SK-N-MC (cell line): ENCODE measurements around the gene SSC4D.
"Not testable (repeated sequence)": the region's sequence is repeated elsewhere in the genome, so short reads cannot be mapped to it uniquely, and the experiment has no call there.

Experiments
- DNase-seq: peaks from one replicate; pipeline ENCODE4 v3.0.0-alpha.2; 2011; ENCODE audit warnings: low read depth, low spot score
- H3K27ac ChIP-seq: fragments of 200-600 bp; sonication (generic); 2 replicates; pipeline ENCODE4 v1.5.1; 2016; ENCODE audit warnings: mixed run types
- H3K36me3 ChIP-seq: fragments of 200-600 bp; sonication (generic); 2 replicates; pipeline ENCODE4 v1.6.1; 2017; ENCODE audit warnings: antibody characterized with exemption, low read length, mixed read lengths; ENCODE audit not compliant: insufficient read depth
- H3K4me3 ChIP-seq: fragments of 200-600 bp; sonication (generic); 2 replicates; pipeline ENCODE4 v1.5.1; 2016
- H3K9ac ChIP-seq: fragments of 200-600 bp; sonication (generic); 2 replicates; pipeline ENCODE4 v1.8.0; 2017; ENCODE audit warnings: mixed run types, mixed read lengths; ENCODE audit not compliant: insufficient read length
- H3K9me3 ChIP-seq: fragments of 200-600 bp; sonication (generic); 2 replicates; pipeline ENCODE4 v1.6.1; 2017; ENCODE audit warnings: low read depth, mild to moderate bottlenecking, antibody characterized with exemption, low read length, moderate library complexity, mixed read lengths
- EZH2 ChIP-seq: fragments of 200-600 bp; sonication (generic); IDR thresholded peaks from one replicate; pipeline ENCODE4 v1.6.1; 2017; ENCODE audit warnings: antibody characterized with exemption
- FOXP2 ChIP-seq: optimal IDR thresholded peaks from 2 replicates; pipeline ENCODE3; 2011; ENCODE audit warnings: mild to moderate bottlenecking, moderate library complexity; ENCODE audit not compliant: insufficient read depth; ENCODE audit errors: extremely low read length, control extremely low read depth
- POLR2AphosphoS5 ChIP-seq: IDR thresholded peaks from 2 replicates; pipeline ENCODE4 v1.6.1; 2012; ENCODE audit warnings: mild to moderate bottlenecking, low read depth, low read length, borderline replicate concordance

Gene SSC4D

DNA sequence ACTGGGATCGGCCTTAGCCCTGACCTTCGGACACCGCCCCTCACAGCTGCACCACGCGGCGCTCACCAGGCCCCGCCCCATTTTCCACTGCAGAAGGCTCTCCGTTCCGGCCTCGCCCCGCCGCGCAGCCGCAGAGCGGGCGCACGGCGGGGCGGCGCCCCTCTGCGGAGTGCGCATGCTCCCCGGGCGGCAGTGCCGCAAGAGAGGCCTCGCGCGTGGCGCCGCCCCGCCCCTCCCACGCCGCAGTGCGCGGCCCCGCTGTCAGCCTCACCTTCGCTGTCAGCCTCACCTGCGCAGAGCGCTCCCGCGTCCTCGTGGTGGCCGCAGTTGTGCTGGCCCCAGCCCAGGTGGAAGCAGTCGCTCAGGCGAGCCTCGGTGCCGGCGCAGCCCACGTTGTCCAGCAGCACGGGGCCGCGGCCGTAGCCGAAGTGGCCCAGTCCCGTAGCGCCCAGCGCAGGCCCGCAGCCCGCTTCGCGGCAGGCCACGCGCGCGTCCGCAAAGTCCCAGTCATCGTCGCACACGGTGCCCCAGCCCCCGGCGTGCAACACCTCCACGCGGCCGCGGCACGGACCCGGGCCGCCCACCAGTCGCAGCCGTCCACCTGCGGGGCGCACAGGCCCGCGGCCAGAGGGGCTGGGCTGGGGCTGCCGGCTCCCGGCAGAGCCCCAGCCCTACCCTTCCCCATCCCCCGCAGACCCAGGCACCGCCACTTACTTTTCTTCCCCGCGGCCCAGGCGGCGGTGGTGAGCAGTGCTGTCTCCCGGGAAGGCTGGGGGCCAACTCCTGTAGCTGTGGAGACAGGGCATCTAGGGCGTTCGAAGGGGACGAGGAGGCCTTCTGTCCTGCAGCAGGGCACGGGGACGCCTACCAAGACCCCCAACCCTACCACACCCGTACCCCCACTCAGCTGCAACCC, 16.1 kb downstream of the SSC4D start:
- H3K9ac ChIP-seq: peak overlapping the region; percentile 89
- H3K4me3 ChIP-seq: peak overlapping the region; percentile 94
- no peaks in the 10 kb centered on the region for H3K9me3 ChIP-seq
- H3K27ac ChIP-seq: peak overlapping the region; percentile 68; the same call in 1 of the 2 replicates
- H3K36me3 ChIP-seq: no peaks in the 10 kb centered on the region
- no peak for DNase-seq
- TF ChIP-seq FOXP2 (peak; percentile 59), EZH2 (no peak), POLR2AphosphoS5 (peak; percentile 80)

- no peak for TF ChIP-seq FOXP2
- no peak for TF ChIP-seq EZH2
- no peak for TF ChIP-seq POLR2AphosphoS5
- Histone ChIP-seq H3K27ac (peak overlapping the region; percentile 68), H3K9ac (peak overlapping the region; percentile 89), H3K36me3 (no peaks in the 10 kb centered on the region), H3K9me3 (no peaks in the 10 kb centered on the region), H3K4me3 (peak overlapping the region; percentile 94)
- no peak for DNase-seq
Observed at GRCh38 chr7:76392531-76393115, 16.9 kb downstream of the SSC4D start.

DNA sequence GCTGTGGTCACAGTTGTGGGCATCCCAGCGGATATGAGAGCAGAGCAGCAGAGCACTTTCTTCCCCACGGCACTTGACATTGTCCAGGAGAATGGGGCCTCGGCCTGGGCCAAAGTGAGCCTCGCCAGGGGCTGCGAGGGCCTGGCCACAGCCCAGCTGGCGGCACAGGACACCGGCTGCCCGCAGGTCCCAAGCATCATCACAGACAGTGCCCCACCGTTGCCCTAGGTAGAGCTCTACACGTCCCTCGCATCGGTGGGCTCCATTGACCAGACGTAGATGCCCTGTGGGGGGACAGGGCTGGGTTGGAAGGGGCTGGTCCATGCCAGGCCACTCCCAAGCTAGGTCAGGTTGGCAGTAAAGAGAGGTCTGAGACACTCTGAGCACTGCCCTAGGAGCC, 19.4 kb downstream of the SSC4D start:
- Histone ChIP-seq H3K9ac (no peak overlapping the region), H3K36me3 (no peaks in the 10 kb centered on the region), H3K27ac (no peak overlapping the region), H3K4me3 (no peak overlapping the region), H3K9me3 (no peaks in the 10 kb centered on the region)
- DNase-seq: no peak
- no peak for TF ChIP-seq EZH2

DNA sequence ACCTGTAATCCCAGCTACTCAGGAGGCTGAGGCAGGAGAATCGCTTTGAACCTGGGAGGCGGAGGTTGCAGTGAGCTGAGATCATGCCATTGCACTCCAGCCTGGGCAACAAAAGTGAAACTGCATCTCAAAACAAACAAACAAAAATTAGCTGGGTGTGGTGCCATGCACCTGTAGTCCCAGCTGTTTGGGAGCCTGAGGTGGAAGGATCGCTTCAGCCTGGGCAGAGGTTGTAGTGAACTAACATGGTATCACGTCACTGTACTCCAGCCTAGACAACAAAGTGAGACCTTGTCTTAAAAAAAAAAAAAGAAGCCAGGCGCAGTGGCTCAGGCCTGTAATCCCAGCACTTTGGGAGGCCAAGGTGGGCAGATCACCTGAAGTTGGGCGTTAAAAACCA, 21.7 kb downstream of the SSC4D start:
- H3K4me3 ChIP-seq, DNase-seq, H3K36me3 ChIP-seq, H3K27ac ChIP-seq, H3K9me3 ChIP-seq, H3K9ac ChIP-seq: not testable (repeated sequence)

DNA sequence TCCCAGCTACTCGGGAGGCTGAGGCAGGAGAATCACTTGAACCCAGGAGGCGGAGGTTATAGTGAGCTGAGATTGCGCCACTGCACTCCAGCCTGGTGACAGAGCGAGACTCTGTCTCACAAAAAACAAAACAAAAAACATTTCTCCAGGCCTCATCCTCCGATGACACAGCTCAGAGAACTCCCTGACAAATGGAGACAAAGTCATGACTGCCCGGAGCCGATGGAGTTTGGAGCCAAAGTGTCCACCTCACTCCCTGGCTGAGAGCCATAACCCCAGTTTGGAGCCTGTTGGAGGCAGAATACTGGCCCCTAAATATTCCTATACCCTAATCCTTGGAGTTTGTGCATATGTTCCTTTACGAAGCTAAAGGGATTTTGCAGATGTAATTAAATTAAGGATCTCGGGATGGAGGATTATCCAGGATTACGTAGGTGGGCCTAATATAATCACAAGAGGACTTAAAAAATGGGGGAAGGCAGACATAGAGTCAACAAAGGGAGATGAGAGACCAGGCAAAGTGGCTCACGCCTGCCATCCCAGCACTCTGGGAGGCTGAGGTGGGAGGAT, 22.7 kb downstream of the SSC4D start:
- no peak overlapping the region for H3K27ac ChIP-seq
- H3K36me3 ChIP-seq: no peaks in the 10 kb centered on the region
- no peak for DNase-seq

DNA sequence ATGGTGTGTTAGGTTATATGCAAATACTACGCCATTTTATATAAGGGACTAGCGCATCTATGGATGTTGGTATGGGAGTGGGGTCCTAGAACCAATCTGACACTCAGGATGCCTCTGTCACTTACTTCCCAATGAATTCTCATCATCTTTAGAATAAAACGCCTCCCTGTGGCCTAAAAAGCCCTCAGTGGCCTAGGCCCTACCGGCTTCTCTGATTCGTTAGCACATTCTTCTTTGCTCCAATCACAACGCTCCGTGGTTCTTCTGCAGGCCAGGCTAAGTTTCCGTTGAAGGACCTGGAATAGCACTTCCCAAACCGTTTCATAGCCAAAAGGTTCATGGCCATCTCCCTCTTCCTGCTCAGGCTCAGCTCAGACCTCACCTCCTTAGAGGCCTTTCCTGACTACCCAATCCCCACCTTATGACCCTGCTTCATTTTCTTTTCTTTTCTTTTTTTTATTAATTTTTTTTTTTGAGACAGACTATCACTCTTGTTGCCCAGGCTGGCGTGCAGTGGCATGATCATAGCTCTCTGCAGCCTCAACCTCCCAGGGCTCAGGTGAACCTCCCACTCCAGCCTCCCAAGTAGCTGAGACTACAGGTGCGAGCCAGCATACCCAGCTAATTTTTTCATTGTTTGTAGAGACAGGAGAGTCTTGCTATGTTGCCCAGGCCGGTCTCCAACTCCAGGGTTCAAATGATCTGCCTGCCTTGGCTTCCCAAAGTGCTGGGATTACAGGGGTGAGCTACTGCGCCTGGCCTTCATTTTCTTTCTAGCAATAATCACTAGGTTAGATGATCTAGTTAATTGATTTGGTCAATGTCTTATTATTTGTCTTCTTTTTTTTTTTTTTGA, 26.2 kb downstream of the SSC4D start:
- H3K9me3 ChIP-seq: no peaks in the 10 kb centered on the region
- no peak for TF ChIP-seq POLR2AphosphoS5
- TF ChIP-seq EZH2: no peak
- TF ChIP-seq FOXP2: no peak
- H3K4me3 ChIP-seq: no peak overlapping the region
- no peaks in the 10 kb centered on the region for H3K36me3 ChIP-seq
- H3K9ac ChIP-seq: no peak overlapping the region
- H3K27ac ChIP-seq: no peak overlapping the region
- DNase-seq: no peak

More for the DNA sequence above, 22.7 kb downstream of the SSC4D start:
- TF ChIP-seq FOXP2 (no peak), POLR2AphosphoS5 (no peak), EZH2 (no peak)
- Histone ChIP-seq H3K9ac (no peak overlapping the region), H3K4me3 (no peak overlapping the region), H3K9me3 (no peaks in the 10 kb centered on the region)

DNA sequence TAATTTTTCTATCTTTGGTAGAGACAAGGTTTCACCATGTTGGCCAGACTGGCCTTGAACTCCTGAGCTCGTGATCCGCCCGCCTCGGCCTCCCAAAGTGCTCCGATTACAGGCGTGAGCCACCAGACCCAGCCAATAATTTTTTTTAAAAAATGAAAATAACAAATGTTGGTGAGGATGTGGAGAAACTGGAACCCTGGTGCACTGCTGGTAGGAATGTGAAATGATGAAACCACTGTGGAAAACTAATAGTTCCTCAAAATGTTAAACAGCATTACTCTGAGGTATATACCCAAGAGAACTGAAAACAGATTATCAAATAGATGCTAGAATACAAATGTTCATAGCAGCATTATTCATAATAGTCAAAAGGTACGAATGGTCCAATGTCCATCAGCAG, 27.7 kb downstream of the SSC4D start:
- no peaks in the 10 kb centered on the region for H3K9me3 ChIP-seq
- no peak overlapping the region for H3K4me3 ChIP-seq
- DNase-seq: no peak
- TF ChIP-seq EZH2: no peak
- no peak for TF ChIP-seq POLR2AphosphoS5
- no peak for TF ChIP-seq FOXP2
- H3K9ac ChIP-seq: no peak overlapping the region
- H3K36me3 ChIP-seq: no peaks in the 10 kb centered on the region
- H3K27ac ChIP-seq: no peak overlapping the region

DNA sequence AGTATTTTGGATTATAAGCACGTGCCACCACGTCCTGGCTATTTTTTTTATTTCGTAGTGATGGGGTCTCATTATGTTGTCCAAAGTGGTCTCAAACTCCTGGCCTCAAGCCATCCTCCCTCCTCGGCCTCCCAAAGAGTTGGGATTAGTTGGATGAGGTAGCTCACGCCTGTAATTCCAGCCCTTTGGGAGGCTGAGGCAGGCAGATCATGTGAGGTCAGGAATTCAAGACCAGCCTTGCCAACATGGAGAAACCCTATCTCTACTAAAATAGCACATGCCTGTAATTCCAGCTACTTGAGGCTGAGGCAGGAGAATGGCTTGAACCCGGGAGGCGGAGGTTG, 28.9 kb downstream of the SSC4D start:
- no peak for DNase-seq
- no peaks in the 10 kb centered on the region for H3K36me3 ChIP-seq
- H3K4me3 ChIP-seq: no peak overlapping the region
- TF ChIP-seq EZH2: no peak
- TF ChIP-seq FOXP2: no peak
- no peak for TF ChIP-seq POLR2AphosphoS5
- H3K9me3 ChIP-seq: no peaks in the 10 kb centered on the region
- H3K9ac ChIP-seq: no peak overlapping the region
- peak overlapping the region; percentile 59; the same call in 1 of the 2 replicates for H3K27ac ChIP-seq
